Suprapubic skin (tissue), 3 donors: Measurements from ENCODE around the gene FBP1.

Experiments used
- POLR2A ChIP-seq, 2 donors: fragments of 450-650 bp; IDR thresholded peaks; one replicate each; pipeline ENCODE4 v1.6.1; 2017; ENCODE audit warnings: antibody characterized with exemption in 2 of 2, mild to moderate bottlenecking in 2 of 2, moderate library complexity in 2 of 2
- TF ChIP-seq, protein P1 (sequence below), 2 donors: fragments of 200-600 bp in 1 of 2; fragments of 450-650 bp in 1 of 2; sonication (generic) in 1 of 2; IDR thresholded peaks; one replicate each; pipeline ENCODE4 v1.5.1; 2016 to 2019; ENCODE audit warnings: antibody characterized with exemption in 2 of 2, mild to moderate bottlenecking in 1 of 2, moderate library complexity in 1 of 2

DNA sequence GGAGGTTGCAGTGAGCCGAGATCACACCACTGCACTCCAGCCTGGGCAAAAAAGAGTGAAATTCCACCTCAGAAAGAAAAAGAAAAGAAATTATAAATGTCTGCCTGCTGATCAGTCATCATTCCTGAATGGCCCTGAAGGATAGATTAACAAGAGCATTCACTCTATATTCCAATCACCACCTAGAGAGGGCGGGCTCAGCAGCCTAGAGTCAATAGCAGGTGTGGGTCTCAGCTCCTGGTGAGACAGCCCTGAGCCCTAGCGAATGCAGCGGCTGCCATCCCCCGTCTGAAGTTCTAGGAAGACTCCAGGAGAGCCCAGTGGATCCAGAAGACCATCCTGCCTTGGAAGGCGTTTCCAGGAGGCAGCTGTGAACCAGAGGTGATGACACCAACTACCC is 12.0 kb downstream of the FBP1 start:
- TF ChIP-seq, protein P1, sequence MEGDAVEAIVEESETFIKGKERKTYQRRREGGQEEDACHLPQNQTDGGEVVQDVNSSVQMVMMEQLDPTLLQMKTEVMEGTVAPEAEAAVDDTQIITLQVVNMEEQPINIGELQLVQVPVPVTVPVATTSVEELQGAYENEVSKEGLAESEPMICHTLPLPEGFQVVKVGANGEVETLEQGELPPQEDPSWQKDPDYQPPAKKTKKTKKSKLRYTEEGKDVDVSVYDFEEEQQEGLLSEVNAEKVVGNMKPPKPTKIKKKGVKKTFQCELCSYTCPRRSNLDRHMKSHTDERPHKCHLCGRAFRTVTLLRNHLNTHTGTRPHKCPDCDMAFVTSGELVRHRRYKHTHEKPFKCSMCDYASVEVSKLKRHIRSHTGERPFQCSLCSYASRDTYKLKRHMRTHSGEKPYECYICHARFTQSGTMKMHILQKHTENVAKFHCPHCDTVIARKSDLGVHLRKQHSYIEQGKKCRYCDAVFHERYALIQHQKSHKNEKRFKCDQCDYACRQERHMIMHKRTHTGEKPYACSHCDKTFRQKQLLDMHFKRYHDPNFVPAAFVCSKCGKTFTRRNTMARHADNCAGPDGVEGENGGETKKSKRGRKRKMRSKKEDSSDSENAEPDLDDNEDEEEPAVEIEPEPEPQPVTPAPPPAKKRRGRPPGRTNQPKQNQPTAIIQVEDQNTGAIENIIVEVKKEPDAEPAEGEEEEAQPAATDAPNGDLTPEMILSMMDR (IDR thresholded peaks at IDR 0.05) = no peak
- no peak for TF ChIP-seq POLR2A (IDR thresholded peaks at IDR 0.05)
